Measurements from ENCODE around the gene HDAC7. TPM values are rescaled to one million over a fixed set of nuclear protein-coding genes. Genes with fewer than 3 reads are reported as not detected.
A peak's percentile ranks its signal among the peaks of the same experiment; 100 is the strongest.

The HDAC7 gene
- total and polyA plus RNA-seq, 2 of the 13 experiments (the other 11 are each of a cell fraction or from before 2014, with no cell fraction given) = 4.6 to 10.8 TPM

GRCh38 chr12:47820631-47821345 lies 1.1 kb upstream of the HDAC7 start (continued):
- TF ChIP-seq RERE (CRISPR knock-in tag; IDR thresholded peaks at IDR 0.05; ENCODE audit: low read depth) (no peak), PRDM10 (CRISPR knock-in tag; IDR thresholded peaks at IDR 0.05; ENCODE audit: low read depth) (no peak; the same call in 1 of the 2 replicates), NR0B2 (CRISPR knock-in tag; IDR thresholded peaks at IDR 0.05) (no peak), ZFP1 (CRISPR knock-in tag; IDR thresholded peaks at IDR 0.05) (no peak), MAZ (IDR thresholded peaks at IDR 0.05; ENCODE audit: borderline replicate concordance, low read depth, low read length) (peak; percentile 96), MAZ (CRISPR knock-in tag; IDR thresholded peaks at IDR 0.05; ENCODE audit: low read depth) (no peak), MXD4 (CRISPR knock-in tag; IDR thresholded peaks at IDR 0.05) (no peak), KLF12 (CRISPR knock-in tag; IDR thresholded peaks at IDR 0.05; ENCODE audit: borderline replicate concordance) (no peak), ATF7-NPFF (CRISPR knock-in tag; IDR thresholded peaks at IDR 0.05; ENCODE audit: low read depth) (no peak), ADNP (CRISPR knock-in tag; IDR thresholded peaks at IDR 0.05) (no peak), ZBTB37 (CRISPR knock-in tag; IDR thresholded peaks at IDR 0.05) (no peak), CENPT (CRISPR knock-in tag; IDR thresholded peaks at IDR 0.05; ENCODE audit: low read depth) (no peak), E2F2 (CRISPR knock-in tag; IDR thresholded peaks at IDR 0.05; ENCODE audit: borderline replicate concordance) (no peak), HBP1 (CRISPR knock-in tag; IDR thresholded peaks at IDR 0.05; ENCODE audit: low read depth) (no peak), RAD21 (CRISPR knock-in tag; IDR thresholded peaks at IDR 0.05) (no peak)

Measured in HepG2 (cell line).